Measurements from ENCODE around the gene PTCRA.

DNA sequence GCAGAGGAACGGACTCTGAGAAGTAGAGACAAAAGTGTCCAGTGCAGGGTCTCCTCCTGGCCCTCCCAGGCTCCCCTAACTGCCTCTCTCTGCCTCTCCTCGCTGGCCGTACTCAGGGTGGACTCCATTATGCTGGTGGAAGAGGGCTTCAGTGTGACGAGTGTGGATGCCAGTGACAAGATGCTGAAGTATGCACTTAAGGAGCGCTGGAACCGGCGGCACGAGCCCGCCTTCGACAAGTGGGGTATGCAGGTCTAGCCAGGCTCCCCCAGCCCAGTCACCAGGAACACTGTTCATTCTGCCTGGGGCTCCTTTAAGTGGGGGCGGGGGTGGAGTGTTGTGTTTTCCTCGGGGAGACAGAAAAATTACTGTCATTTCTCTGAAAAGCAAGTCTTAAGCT, 46.2 kb downstream of the PTCRA start:
- TF ChIP-seq POLR2A (IDR thresholded peaks at IDR 0.05) = no peak
- TF ChIP-seq, protein P1, sequence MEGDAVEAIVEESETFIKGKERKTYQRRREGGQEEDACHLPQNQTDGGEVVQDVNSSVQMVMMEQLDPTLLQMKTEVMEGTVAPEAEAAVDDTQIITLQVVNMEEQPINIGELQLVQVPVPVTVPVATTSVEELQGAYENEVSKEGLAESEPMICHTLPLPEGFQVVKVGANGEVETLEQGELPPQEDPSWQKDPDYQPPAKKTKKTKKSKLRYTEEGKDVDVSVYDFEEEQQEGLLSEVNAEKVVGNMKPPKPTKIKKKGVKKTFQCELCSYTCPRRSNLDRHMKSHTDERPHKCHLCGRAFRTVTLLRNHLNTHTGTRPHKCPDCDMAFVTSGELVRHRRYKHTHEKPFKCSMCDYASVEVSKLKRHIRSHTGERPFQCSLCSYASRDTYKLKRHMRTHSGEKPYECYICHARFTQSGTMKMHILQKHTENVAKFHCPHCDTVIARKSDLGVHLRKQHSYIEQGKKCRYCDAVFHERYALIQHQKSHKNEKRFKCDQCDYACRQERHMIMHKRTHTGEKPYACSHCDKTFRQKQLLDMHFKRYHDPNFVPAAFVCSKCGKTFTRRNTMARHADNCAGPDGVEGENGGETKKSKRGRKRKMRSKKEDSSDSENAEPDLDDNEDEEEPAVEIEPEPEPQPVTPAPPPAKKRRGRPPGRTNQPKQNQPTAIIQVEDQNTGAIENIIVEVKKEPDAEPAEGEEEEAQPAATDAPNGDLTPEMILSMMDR (IDR thresholded peaks at IDR 0.05) = no peak

All from esophagus squamous epithelium (tissue), 4 donors.